ENCODE results near the gene ZNF407.
A peak's percentile ranks its signal among the peaks of the same experiment; 100 is the strongest.

The ZNF407 gene

DNA sequence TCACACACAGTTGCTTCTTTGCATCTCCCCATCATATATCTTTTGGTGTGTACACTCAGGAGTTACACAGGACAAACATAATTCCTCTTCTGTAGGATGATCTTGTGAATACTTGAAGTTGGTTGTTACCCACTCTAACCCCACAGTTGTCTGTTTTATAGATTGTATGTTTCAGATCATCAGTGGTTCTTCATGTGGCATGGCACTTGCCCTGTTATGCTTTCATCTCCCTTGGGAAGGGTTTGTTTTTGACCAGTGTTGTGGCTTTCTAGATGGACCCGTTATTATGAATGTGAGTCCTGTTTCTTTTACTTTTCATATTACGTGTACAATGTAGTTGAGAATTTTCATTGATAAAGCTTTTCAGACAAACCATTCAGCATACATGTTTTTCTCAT, 82.0 kb downstream of the ZNF407 start:
- no peak for DNase-seq

DNA sequence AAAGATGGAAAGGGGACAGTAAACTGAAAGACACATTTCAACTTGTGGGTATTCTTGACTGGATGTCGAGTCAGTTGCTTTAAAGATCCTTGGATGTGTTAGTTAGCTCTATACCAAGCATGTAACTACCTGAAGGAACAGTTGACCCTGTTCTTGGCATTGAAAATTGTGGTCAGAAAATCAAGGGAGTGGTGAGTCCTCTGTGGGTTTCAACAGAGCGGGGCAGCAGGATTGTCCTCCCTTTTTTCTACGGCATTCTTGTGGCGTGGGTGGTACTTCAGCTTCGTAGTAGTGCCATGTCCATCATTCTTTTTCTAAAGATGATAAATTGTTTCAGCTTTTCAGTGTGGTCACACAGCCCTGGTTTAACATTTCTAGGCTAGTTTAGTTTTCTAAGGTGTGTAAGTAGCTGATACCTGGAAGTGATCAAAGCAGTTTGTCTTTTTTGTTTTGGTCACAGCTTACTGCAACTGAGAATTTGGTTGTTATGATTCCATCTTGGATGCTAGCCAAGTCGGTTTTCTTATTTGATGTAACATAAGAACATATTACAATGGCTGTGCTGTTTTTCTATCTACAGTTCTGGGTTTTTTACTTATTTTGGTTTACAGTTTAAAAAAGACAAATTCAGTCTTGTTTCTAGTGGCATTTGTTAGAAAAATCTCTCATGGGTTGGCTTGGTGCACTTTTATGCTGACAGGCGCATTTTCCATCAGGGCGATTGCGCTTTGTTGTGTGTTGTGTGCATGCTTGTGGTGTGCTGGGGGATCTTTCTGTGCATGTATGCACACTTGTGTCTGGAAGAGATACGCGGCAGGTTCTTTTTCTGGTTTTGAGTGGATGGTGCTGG, 84.7 kb downstream of the ZNF407 start:
- no peak for DNase-seq

DNA sequence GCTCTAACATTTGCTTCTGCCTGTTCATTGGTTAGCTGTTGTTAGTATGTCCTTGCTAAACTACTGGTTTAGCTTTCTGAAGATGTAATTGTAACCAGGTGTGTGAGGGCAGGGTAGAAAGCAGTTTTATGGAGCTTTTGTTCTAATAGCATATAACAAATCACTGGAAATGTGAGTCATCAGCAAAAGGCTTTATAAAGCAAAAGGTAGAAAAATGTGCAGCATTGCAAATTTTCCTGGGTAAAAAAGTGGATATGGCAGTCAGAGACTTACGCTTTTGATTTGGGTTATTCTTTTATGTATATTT, 85.3 kb downstream of the ZNF407 start:
- no peak for DNase-seq

DNA sequence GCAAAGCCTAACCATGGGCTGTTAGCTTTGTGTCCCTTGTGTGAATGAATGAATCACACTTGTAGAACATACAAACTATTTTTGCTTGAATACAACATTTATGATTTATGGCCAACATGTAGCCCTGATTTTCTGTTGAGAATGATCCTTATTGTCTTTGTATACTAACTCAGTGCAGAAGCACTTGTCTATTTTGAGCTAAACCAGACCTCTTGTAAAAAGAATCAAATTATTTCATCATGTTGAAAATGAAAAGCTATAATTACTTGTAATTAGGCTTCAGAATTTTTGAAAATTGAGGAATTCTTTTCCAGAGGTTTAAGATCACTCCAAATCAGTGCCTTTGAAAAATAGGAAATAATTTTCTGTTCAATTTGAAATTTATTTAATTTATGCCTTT, 85.9 kb downstream of the ZNF407 start:
- no peak for DNase-seq

DNA sequence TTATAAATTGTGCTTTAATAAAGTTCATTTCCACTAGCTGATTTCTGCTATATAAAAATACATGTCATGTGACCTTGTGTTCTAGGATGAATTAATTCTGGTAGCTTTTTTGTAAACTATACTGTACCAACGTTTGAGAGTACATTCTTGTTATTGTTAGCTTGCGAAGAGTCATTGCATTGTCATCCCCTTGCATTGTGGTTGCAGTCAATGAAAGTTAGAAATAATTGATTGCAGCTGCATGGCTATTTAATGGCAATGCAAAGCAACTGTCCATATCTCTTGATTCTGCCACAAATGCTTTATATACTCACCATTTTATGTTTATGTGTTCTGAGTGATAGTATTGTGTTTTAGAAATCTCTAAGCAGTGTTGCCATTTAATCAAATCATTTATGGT, 91.6 kb downstream of the ZNF407 start:
- DNase-seq, result no peak

DNA sequence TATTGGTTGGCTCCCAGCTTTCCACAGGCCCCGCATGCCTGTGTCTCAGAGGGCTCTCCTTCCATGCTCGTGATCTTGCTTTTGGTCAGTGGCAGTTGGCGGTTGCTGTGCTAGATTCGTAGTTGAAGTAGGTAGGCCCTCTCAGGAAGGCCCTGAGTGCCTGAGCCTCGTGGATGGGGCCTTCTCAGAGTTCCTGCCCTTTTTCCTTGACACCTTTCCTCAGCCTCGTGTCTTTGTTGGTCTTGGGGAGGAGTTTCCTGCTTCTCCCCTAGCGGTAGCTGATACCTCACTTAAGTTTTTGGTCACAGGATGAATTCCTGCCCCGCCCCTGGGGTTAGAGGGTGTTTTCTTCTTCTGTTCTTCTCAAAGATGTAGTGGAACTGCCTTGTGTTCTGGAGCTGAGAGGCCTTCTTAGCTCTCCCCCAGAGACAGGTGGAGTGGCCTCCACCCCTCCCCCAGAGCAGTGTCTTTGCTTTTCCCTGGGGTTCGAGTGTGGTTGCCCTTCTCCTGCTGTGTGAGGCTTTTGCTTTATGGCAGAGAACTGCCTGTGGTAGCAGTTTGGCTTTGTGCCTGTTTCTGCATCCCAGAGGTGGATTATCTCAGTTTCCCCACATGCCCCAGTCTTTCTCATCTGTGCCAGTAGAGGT, 94.8 kb downstream of the ZNF407 start:
- DNase-seq, result no peak

DNA sequence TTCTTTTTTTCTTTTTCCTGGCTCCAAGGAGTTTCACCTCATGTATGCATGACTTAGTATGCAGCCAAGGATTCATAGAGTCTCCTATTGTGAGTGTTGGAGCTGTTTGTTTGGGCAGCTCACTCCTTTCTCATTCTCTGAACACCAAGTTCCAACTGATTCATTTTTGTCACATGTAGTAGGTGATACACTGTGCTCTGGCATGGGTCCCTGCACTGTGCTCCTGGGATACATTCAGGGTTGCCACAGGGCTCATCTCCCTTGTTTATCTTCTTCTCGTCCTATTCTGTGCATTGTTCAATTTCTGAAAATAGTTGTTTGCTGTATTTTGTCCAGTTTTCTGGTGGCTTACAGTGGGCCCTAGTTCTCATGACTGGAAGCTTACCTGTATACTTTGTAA, 96.8 kb downstream of the ZNF407 start:
- no peak for DNase-seq

DNA sequence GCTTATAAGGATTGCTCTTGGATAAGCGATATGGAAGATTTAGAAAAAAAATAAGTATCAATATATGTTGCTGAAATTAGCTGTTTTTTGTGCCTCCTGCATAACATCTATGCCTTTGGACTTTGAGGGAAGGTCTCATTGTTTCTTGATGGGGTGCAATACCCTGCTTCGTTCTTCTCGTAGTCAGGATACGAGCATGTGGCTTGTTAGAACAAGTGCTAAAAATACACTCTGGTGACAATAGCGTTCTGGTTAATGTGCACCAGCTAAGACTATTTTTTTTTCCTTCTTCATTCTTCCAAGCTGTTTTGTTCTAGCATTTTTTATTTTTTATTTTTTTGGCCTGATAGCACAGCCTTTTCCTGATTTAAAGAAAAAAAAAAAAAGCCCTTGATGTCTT, 97.5 kb downstream of the ZNF407 start:
- DNase-seq, result no peak

DNA sequence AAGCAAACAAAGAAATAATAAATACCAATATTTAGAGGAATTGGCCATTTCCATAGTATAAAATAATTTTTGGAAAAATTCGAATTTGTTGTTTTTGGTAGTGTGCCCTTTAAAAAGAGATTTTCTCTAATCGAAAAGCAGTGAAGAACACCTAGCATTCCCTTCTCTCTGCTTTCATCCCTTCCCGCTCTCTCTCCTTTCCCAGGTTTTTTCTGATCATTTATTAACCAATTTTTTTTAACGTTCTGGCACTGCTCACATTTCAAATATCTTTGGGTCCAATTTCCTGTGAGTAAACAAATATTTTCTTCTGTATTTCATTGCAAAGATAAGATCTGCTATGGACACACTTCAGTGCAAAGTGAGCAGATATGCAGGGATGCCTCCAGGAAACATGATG, 101.2 kb downstream of the ZNF407 start:
- no peak for DNase-seq

DNA sequence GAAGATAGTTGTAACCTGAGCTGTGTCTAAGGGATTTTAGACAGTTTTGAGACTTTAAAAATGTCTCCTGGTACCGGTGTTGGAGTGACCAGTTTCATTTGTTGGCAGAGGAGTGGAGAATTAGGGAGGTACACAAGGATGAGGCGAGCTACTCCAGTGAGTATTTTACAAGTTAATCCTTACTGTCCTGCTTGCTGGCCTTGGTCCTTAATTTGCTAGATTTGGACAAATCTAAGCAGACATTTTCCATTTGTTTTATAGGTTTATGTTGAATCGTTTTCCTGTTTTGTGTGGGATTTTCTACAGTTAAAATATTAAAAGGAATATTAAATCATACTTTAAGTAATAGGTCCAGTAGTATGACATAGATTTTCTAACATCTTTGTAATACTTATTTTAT, 101.8 kb downstream of the ZNF407 start:
- DNase-seq, result no peak

DNA sequence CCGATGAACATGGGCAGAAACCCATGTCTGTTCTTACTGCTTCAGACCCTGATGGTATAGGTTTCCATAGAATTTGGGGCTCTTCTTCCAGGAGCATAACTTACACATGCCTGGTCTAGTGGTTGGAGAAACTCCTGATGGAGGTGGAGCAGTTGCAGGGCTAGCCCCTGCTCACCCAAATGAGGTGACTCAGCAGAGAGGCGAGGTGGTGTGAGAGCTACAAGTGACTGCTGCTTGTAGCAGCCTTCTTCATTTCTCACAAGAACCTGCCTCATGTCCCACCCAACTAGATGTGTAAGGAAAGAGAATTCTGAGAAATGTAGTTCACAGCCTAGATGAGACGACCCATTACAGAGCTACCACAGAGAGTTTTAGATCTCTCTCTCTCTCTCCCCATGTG, 105.3 kb downstream of the ZNF407 start:
- no peak for DNase-seq

DNA sequence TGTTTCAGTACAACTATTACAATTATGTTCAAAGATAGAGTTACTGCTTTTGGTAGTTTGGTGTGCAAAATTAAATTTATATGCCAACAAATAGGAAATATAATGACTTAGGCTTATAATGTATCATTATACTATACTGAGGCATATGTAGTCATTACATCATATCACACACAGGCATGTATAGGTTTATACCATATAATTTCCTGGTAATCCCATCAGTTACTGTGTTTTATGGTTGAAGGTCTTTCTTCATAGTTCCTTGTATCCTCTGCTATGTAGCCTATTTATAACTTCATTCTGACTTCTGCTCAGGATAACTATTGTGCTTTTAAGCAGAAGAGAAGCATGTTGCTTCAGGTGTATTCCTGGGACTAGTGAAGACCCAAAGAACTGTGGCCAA, 110.5 kb downstream of the ZNF407 start:
- no peak for DNase-seq

DNA sequence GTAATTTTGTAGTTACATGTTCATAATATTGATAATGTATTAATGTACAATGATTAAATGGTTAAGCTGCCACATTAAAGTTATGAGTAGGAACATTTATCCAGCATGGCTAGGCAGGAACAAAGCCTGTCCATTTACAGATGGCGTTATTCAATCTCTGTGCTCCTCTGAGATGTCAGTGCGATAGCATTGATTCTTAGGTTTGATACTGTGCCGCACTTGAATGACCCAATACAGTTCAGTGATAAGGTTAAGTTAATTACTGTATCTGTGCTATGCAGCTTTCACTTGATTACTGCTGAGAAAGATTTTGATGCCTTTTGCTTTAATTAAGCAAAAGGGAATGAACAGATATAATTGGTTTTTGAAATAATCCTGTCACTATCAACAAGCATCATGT, 111.8 kb downstream of the ZNF407 start:
- no peak for DNase-seq

DNA sequence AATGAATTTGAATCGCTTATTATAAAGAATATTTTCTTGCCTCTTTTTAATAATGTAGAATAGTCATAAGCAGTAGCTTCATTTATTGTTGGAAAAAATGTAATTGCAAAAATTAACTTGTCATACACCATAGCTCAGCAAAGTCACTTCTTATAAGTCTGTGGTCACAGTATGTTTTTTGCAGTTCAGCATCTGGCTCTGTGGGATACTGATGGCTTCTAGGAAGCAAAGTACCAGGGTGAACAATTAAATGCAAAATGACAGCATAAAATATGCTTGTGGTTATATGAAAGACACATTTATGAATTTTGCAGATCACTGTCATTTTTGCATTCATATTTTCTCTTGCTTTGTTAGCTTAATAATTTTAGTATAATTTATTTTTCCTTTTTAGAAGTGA, 116.5 kb downstream of the ZNF407 start:
- no peak for DNase-seq

DNA sequence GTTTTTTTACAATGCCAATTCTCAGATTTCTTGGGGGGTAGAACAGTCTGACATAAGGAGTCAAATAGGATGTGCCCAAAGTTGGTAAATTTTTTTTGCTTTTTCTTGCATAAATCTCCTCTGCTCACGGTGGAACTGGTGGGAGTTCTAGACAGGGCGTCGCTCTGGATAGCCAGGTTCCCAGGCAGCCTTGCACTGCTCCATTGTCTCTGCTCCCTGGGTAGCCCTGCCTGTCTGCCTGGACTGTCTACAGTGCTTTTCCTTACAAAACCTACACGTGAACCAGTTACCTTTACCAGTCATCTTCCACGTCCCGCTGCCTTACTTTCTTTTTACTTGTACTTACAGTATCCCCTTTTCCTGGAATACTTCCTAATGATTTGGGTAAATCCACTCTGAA, 117.1 kb downstream of the ZNF407 start:
- DNase-seq, result no peak

DNA sequence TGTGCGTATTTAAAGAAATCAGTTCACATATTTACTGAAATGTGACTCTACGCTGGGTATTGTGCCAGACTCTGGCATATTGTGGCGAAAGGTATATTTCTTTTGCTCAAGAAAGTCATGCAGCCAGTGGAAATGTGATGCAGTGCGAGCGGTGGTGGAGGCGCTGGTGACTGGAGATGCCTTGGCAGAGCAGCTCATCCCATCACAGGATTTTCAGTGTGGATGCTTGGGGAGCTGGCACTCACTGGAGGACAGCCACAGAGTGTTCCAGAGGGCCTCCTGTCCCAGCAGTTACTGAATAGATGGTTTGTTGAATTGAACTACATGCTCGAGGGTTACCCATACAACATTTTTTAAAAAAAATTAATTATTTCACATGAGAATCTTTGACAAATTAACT, 117.6 kb downstream of the ZNF407 start:
- DNase-seq, result no peak

DNA sequence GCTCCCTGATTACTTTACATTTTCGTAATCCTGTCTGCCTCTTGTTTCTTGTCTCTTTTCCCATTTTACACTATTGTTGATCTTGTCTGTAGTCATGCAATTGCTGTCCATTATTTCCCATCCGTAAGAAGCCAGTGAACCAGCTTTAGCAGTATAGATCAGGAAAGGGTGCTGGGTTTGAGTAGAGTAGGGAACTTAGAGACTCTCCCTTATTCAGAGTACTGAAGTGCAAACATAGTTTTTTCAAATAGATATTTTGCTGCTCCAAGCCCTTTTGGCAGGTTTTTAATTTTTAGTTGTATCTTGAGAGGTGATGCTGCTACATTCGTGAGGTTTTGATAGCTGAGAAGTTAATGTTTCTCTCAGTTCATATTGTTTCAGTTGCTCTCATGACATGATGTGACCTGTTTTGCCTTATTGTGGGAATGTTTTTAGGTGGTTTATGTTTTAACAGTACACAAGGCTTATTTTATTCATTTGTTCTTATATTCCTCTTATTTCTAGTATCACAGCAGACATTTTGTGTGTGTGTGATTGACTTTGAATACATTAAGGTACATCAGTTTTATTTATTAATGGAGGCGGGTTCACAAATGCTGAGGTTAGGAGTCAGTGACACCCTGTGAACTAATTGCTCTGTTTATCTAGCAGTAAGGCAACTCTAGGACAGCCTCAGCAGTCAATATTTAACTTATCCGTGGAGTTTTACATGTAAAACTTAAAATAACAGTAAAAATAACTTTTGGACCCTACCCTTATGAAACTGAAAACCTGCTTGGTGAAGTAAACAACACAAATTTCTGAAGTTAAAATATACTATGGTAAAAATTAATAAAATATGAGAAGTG, 118.4 kb downstream of the ZNF407 start:
- DNase-seq, result no peak

DNA sequence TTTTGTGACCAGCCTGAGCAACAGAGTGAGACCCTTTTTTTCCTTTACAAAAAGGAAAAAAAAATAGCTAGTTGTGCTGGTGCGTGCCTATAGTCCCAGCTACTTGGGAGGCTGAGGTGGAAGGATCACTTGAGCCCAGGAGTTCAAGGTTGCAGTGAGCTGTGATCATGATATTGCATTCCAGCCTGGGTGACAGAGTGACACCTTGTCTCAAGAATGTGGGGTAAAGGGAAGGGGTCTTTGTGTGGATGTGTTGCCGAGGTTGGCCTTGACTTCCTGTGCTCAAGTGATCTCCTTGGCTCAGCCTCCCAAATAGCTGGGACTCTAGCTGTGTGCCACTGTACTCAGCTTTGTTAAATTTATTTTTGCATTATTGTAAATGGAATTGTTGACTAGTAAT, 120.6 kb downstream of the ZNF407 start:
- no peak for DNase-seq

DNA sequence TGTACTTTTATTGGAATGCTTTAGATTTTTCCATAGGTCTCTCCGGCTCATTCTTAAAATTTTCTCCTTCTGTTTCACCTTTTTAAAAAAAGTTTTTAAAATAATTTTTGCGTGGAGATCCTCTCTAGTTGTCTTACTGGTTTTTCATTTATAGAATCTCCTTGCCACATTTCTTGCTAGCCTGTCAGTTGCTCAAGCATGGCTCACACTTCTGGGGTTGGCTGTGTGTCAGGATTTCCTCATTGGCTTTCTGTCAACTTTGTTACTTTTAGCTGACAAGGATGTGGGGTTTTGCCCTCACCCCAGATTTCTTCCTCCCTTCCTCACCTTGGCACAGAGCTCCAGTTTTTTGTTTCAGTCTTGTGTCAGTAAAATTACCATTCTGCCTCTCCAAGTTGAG, 124.6 kb downstream of the ZNF407 start:
- peak in 3 of 4 experiments; percentile 23 to 51 (median 36) for DNase-seq

DNA sequence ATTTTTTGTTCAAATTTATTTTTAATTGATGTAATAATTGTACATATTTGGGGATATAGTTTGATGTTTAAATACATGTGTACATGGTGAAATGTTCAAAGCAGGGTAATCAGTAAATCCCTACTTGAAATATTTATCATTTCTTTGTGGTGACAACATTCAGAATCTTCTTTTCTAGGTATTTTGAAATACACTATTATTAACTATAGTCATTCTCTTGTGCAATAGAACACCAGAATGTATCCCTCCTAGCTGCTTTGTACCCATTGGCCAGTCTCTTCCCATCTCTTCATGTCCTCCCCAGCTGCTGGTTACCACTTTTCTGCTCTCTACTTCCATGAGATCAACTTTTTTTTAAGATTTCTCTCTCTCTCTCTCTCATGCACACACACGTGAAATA, 126.5 kb downstream of the ZNF407 start:
- DNase-seq, result no peak

DNA sequence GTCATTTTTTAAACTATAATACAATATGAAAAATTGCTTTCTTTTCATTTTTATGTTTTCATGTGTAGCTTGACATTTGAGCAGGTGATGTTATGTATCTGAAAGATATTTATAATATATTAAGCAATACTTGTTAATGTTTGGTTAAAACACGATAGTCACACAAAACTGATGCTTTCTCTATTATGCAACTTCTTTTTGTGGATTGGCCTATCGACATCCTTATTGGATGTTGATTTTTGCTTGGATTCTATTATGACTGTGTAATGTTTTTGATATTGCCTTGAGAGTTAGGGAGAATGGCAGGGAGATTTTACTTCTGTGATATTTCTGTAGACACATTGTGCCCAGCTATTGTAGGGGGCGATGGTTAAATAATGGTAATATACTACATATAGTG, 128.0 kb downstream of the ZNF407 start:
- no peak for DNase-seq

DNA sequence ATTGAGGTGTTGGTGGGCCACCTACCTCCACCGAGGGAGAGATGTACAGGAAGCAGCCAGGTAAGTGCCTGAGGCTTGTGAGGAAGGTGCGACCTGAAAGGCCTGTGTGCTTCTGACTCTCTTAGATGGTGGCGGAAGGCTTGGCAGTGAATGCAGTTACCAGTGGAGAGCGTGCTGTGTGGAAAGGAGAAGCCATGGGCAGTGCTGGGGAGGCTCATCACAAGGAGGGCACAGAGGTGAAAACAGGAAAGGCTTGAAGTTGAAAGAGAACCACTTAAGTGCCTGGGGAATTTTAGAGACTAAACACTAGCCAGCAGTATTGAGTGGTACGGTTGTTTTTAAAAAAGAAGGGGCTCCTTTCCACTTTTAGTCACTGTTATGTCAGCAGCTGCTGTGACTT, 130.9 kb downstream of the ZNF407 start:
- no peak for DNase-seq

DNA sequence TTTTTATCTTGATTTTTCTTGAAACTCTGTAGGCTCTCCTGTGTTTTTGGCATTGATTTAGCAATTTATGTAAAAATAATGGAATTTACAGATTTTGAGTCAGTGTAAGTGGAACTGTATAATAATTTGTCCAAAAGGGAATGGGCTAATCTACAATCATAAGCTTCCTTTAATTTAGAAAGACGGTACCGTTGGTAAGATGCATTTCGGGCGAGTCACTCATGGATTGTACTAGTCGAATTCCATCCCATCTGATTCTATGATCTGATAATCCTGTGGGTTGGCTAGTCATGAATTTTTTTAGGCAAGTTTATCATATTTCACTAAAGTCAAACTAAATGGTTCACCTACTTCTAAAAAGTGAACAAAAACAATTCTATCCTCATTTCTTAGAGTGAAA, 133.4 kb downstream of the ZNF407 start:
- DNase-seq, result no peak

DNA sequence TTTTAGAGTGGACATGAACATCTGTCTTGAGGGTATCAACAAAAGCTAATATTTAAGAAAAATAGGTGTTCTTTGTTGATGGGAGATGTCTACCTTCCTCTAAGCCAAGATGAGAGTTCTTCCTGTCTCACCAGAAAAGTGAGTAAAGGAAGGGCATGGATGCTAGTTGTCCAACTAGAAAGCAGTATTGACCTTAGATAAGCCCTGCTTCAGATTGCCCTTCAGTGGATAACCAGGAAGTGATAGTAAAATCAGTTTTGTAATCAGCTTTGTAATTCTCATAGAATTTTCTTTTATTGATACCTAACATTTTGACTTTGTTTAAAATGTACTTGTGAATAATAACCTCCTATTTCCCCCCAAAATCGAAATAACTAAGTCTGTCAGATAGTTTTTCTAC, 134.7 kb downstream of the ZNF407 start:
- no peak for DNase-seq

Measured in suppressor macrophage (primary cell).